ENCODE measurements around the gene MAP3K21.

DNA sequence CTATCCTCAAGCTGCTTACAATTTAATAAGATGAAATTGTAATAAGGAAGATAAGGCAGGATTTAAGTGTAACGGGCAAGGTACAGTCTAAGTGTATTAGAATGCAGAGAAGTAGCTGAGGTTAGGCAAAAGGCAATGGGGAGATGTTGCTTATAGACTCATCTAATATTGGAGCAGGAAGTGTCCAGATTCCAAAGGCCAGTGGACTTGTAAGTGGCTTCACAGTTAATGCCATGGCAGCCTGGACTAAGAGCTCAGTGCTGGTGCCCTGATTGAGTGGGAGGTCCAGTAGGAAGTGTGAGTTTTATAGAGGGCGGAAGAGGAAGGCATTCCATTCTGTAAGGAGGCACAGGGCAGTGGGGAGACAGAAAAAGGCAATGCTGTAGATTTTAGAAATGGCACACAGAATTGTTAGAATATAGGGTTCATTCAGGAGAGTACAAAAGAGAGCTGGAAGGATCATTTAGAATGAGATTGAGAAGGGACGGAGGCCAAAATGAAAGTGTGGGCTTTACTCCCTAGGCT is 12.6 kb downstream of the MAP3K21 start:
- TF ChIP-seq ZNF341 (tag by site-specific recombination; IDR thresholded peaks at IDR 0.05; ENCODE audit: low read depth) = no peak
- no peak for TF ChIP-seq ZFP69B (tag by site-specific recombination; IDR thresholded peaks at IDR 0.05)
- TF ChIP-seq, protein P1, sequence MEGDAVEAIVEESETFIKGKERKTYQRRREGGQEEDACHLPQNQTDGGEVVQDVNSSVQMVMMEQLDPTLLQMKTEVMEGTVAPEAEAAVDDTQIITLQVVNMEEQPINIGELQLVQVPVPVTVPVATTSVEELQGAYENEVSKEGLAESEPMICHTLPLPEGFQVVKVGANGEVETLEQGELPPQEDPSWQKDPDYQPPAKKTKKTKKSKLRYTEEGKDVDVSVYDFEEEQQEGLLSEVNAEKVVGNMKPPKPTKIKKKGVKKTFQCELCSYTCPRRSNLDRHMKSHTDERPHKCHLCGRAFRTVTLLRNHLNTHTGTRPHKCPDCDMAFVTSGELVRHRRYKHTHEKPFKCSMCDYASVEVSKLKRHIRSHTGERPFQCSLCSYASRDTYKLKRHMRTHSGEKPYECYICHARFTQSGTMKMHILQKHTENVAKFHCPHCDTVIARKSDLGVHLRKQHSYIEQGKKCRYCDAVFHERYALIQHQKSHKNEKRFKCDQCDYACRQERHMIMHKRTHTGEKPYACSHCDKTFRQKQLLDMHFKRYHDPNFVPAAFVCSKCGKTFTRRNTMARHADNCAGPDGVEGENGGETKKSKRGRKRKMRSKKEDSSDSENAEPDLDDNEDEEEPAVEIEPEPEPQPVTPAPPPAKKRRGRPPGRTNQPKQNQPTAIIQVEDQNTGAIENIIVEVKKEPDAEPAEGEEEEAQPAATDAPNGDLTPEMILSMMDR (tag by site-specific recombination; IDR thresholded peaks at IDR 0.05) = no peak
- TF ChIP-seq ZXDB (tag by site-specific recombination; IDR thresholded peaks at IDR 0.05) = no peak
- TF ChIP-seq, protein P2, sequence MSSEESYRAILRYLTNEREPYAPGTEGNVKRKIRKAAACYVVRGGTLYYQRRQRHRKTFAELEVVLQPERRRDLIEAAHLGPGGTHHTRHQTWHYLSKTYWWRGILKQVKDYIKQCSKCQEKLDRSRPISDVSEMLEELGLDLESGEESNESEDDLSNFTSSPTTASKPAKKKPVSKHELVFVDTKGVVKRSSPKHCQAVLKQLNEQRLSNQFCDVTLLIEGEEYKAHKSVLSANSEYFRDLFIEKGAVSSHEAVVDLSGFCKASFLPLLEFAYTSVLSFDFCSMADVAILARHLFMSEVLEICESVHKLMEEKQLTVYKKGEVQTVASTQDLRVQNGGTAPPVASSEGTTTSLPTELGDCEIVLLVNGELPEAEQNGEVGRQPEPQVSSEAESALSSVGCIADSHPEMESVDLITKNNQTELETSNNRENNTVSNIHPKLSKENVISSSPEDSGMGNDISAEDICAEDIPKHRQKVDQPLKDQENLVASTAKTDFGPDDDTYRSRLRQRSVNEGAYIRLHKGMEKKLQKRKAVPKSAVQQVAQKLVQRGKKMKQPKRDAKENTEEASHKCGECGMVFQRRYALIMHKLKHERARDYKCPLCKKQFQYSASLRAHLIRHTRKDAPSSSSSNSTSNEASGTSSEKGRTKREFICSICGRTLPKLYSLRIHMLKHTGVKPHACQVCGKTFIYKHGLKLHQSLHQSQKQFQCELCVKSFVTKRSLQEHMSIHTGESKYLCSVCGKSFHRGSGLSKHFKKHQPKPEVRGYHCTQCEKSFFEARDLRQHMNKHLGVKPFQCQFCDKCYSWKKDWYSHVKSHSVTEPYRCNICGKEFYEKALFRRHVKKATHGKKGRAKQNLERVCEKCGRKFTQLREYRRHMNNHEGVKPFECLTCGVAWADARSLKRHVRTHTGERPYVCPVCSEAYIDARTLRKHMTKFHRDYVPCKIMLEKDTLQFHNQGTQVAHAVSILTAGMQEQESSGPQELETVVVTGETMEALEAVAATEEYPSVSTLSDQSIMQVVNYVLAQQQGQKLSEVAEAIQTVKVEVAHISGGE (tag by site-specific recombination; conservative IDR thresholded peaks at IDR 0.05; ENCODE audit: low read depth) = no peak
- TF ChIP-seq, protein P3, sequence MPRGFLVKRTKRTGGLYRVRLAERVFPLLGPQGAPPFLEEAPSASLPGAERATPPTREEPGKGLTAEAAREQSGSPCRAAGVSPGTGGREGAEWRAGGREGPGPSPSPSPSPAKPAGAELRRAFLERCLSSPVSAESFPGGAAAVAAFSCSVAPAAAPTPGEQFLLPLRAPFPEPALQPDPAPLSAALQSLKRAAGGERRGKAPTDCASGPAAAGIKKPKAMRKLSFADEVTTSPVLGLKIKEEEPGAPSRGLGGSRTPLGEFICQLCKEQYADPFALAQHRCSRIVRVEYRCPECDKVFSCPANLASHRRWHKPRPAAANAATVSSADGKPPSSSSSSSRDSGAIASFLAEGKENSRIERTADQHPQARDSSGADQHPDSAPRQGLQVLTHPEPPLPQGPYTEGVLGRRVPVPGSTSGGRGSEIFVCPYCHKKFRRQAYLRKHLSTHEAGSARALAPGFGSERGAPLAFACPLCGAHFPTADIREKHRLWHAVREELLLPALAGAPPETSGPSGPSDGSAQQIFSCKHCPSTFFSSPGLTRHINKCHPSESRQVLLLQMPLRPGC (tag by site-specific recombination; IDR thresholded peaks at IDR 0.05) = no peak
- no peak for TF ChIP-seq ZFP37 (tag by site-specific recombination; IDR thresholded peaks at IDR 0.05)
- TF ChIP-seq ZBTB48 (tag by site-specific recombination; IDR thresholded peaks at IDR 0.05) = no peak
- TF ChIP-seq, protein P4, sequence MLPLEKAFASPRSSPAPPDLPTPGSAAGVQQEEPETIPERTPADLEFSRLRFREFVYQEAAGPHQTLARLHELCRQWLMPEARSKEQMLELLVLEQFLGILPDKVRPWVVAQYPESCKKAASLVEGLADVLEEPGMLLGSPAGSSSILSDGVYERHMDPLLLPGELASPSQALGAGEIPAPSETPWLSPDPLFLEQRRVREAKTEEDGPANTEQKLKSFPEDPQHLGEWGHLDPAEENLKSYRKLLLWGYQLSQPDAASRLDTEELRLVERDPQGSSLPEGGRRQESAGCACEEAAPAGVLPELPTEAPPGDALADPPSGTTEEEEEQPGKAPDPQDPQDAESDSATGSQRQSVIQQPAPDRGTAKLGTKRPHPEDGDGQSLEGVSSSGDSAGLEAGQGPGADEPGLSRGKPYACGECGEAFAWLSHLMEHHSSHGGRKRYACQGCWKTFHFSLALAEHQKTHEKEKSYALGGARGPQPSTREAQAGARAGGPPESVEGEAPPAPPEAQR (tag by site-specific recombination; IDR thresholded peaks at IDR 0.05) = no peak

All from HEK293 (cell line).